SK-N-SH treated with all-trans-retinoic acid at 6 μM for 48 hours (cell line): ENCODE data around the gene RNF128.

Source experiments
- ATAC-seq: fragments of 200-7000 bp; cut with Tn5 transposase; 3 replicates; pipeline ENCODE4 v1.9.1; 2020; ENCODE audit warnings: mild to moderate bottlenecking, moderate library complexity
- ARNTL ChIP-seq: fragments of 450-650 bp; formaldehyde crosslinking; IDR thresholded peaks from 2 replicates; pipeline ENCODE4 v1.5.0; 2020; ENCODE audit warnings: low read depth, mild to moderate bottlenecking, moderate library complexity, borderline replicate concordance
- BACH2 ChIP-seq: fragments of 250-450 bp; sonication (Bioruptor Pico); IDR thresholded peaks from 2 replicates; pipeline ENCODE4 v1.9.0; 2021; ENCODE audit warnings: mild to moderate bottlenecking, borderline replicate concordance
- CREB5 ChIP-seq: fragments of 250-450 bp; sonication (Bioruptor Pico); IDR thresholded peaks from 2 replicates; pipeline ENCODE4 v1.5.1; 2020; ENCODE audit warnings: low read depth, mild to moderate bottlenecking, moderate library complexity
- CSDC2 ChIP-seq: fragments of 250-450 bp; sonication (Bioruptor Pico); IDR thresholded peaks from 2 replicates; pipeline ENCODE4 v1.5.0; 2020; ENCODE audit warnings: mild to moderate bottlenecking, moderate library complexity
- CSRNP3 ChIP-seq: fragments of 250-450 bp; sonication (Bioruptor Pico); IDR thresholded peaks from 2 replicates; pipeline ENCODE4 v1.5.1; 2021; ENCODE audit warnings: mild to moderate bottlenecking, moderate library complexity
- ESRRG ChIP-seq: fragments of 250-450 bp; sonication (Bioruptor Pico); IDR thresholded peaks from 2 replicates; pipeline ENCODE4 v1.6.1; 2021; ENCODE audit warnings: mild to moderate bottlenecking
- OSR1 ChIP-seq: fragments of 250-450 bp; sonication (Bioruptor Pico); IDR thresholded peaks from 2 replicates; pipeline ENCODE4 v1.8.0; 2022; ENCODE audit warnings: moderate library complexity, mild to moderate bottlenecking, inconsistent platforms
- POU6F1 ChIP-seq: fragments of 250-450 bp; sonication (Bioruptor Pico); IDR thresholded peaks from 2 replicates; pipeline ENCODE4 v1.8.0; 2021; ENCODE audit warnings: low read depth, mild to moderate bottlenecking, moderate library complexity, borderline replicate concordance
- PPARA ChIP-seq: fragments of 250-450 bp; sonication (Bioruptor Pico); IDR thresholded peaks from 2 replicates; pipeline ENCODE4 v1.5.0; 2020; ENCODE audit warnings: mild to moderate bottlenecking, borderline replicate concordance
- RARB ChIP-seq: fragments of 250-450 bp; sonication (Bioruptor Pico); IDR thresholded peaks from 2 replicates; pipeline ENCODE4 v1.8.0; 2021; ENCODE audit warnings: mild to moderate bottlenecking, moderate library complexity
- SNAI2 ChIP-seq: fragments of 250-450 bp; sonication (Bioruptor Pico); IDR thresholded peaks from 2 replicates; pipeline ENCODE4 v1.5.0; 2020; ENCODE audit warnings: mild to moderate bottlenecking, moderate library complexity
- TCF4 ChIP-seq: fragments of 250-450 bp; sonication (Bioruptor Pico); IDR thresholded peaks from 2 replicates; pipeline ENCODE4 v1.8.0; 2021; ENCODE audit warnings: mild to moderate bottlenecking, moderate library complexity, borderline replicate concordance
- TOX ChIP-seq: fragments of 250-450 bp; sonication (Bioruptor Pico); IDR thresholded peaks from 2 replicates; pipeline ENCODE4 v1.8.0; 2021; ENCODE audit warnings: mild to moderate bottlenecking, moderate library complexity, borderline replicate concordance
- TSHZ2 ChIP-seq: fragments of 250-450 bp; sonication (Bioruptor Pico); IDR thresholded peaks from 2 replicates; pipeline ENCODE4 v1.5.0; 2020; ENCODE audit warnings: mild to moderate bottlenecking, moderate library complexity
- ZC3H10 ChIP-seq: fragments of 250-450 bp; sonication (Bioruptor Pico); IDR thresholded peaks from 2 replicates; pipeline ENCODE4 v1.5.1; 2021; ENCODE audit warnings: mild to moderate bottlenecking, moderate library complexity
- ZFP3 ChIP-seq: fragments of 250-450 bp; sonication (Bioruptor Pico); IDR thresholded peaks from 2 replicates; pipeline ENCODE4 v1.5.0; 2020; ENCODE audit warnings: mild to moderate bottlenecking, moderate library complexity
- ZFP30 ChIP-seq: fragments of 450-650 bp; formaldehyde crosslinking; IDR thresholded peaks from 2 replicates; pipeline ENCODE4 v1.5.0; 2022; ENCODE audit warnings: mild to moderate bottlenecking, moderate library complexity
- ZNF565 ChIP-seq: fragments of 450-650 bp; formaldehyde crosslinking; conservative IDR thresholded peaks from 2 replicates; pipeline ENCODE4 v1.5.0; 2020; ENCODE audit warnings: low read depth, mild to moderate bottlenecking, moderate library complexity
- ZNF70 ChIP-seq: fragments of 450-650 bp; formaldehyde crosslinking; IDR thresholded peaks from 2 replicates; pipeline ENCODE4 v1.5.0; 2020; ENCODE audit warnings: mild to moderate bottlenecking, moderate library complexity
- ZNF8 ChIP-seq: fragments of 450-650 bp; formaldehyde crosslinking; IDR thresholded peaks from 2 replicates; pipeline ENCODE4 v1.5.0; 2020; ENCODE audit warnings: mild to moderate bottlenecking, moderate library complexity

Gene RNF128

GRCh38 chrX:106711375-106711774, 15.1 kb upstream of the RNF128 start:
- TF ChIP-seq ARNTL (CRISPR knock-in tag) (no peak), ZFP30 (no peak), PPARA (CRISPR knock-in tag) (no peak), TSHZ2 (CRISPR knock-in tag) (no peak), POU6F1 (CRISPR knock-in tag) (no peak), SNAI2 (CRISPR knock-in tag) (no peak), BACH2 (no peak), ZNF70 (CRISPR knock-in tag) (no peak)
- ATAC-seq, result no peak

- TF ChIP-seq ZFP3 (CRISPR knock-in tag), result no peak
- TF ChIP-seq SNAI2 (CRISPR knock-in tag), result no peak
- no peak for TF ChIP-seq TOX (CRISPR knock-in tag)
- TF ChIP-seq CSDC2 (CRISPR knock-in tag), result no peak
- no peak for TF ChIP-seq ZFP30
- no peak for TF ChIP-seq TSHZ2 (CRISPR knock-in tag)
- no peak for TF ChIP-seq POU6F1 (CRISPR knock-in tag)
- no peak for TF ChIP-seq ZNF8 (CRISPR knock-in tag)
- no peak for TF ChIP-seq CREB5 (CRISPR knock-in tag)
- no peak for TF ChIP-seq CSRNP3 (CRISPR knock-in tag)
- TF ChIP-seq ZNF565 (CRISPR knock-in tag), result no peak
- no peak for TF ChIP-seq ESRRG
- no peak for TF ChIP-seq OSR1 (CRISPR knock-in tag)
- no peak for TF ChIP-seq PPARA (CRISPR knock-in tag)
- no peak for TF ChIP-seq BACH2
- TF ChIP-seq RARB (CRISPR knock-in tag), result no peak
- no peak for TF ChIP-seq TCF4 (CRISPR knock-in tag)
- TF ChIP-seq ZC3H10 (CRISPR knock-in tag), result no peak
- TF ChIP-seq ZNF70 (CRISPR knock-in tag), result no peak
- ATAC-seq, result no peak
These were observed 10.5 kb upstream of the RNF128 start for GRCh38 chrX:106716004-106716403.
